ENCODE results near the gene FARP2. TPM values are rescaled to one million over a fixed set of nuclear protein-coding genes. Genes with fewer than 3 reads are reported as not detected.

FARP2 gene
- total and polyA plus RNA-seq, 2 of the 4 experiments (the other 2 are of a cell fraction), result 17.1 to 30.8 TPM

DNA sequence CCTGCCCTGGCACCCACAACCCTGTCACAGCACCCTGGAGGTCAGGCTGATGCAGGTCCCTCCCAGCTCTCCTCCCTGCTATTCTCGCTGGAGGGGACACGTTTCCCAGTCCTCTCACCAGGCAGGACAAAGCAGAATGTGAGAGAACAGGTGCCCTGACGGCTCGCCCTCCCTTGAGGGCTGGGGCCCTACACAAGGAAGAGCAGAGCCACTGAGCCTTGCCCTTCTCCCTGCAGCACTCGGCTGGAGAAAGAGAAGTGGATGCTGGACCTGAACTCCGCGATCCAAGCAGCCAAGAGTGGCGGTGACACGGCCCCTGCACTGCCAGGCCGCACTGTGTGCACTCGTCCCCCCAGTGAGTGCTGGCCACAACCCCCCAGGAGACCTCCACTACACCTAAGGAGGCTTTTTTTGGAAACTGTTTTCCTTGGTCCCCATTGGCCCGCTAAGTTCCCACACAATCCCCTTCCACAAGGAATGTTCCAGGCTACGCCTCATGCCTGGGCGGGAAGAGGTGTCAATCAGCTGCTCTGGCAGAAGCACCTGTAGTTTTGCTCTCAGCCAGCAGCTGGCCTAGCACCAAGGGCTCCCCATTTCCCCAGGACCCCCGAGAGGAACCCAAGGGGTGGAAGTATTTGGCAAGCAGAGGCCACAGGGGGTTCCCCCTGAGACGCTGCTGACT is 134.9 kb downstream of the FARP2 start:
- Histone ChIP-seq H2AK9ac (replicated peaks; ENCODE audit: low read depth, low read length, poor library complexity) (peak overlapping the region; percentile 71), H3K4me3 (ENCODE audit: insufficient read depth, low read depth, low read length) (no peak overlapping the region), H2BK120ac (ENCODE audit: low read depth, low read length) (no peak overlapping the region), H2AK5ac (ENCODE audit: low read depth, low read length) (no peak overlapping the region), H3K4ac (ENCODE audit: low read depth, low read length) (no peak overlapping the region), H3K4me1 (ENCODE audit: control insufficient read depth, insufficient read depth, low read length) (0 out of 2 replicates have a peak, but pooled peaks cover 2% of the 10 kb centered on the region), H3K9ac (ENCODE audit: low read depth, low read length) (no peak overlapping the region), H3K27me3 (ENCODE audit: control insufficient read depth, insufficient read depth, low read length) (no peaks in the 10 kb centered on the region), H3K9me1 (ENCODE audit: insufficient read depth, low read length) (peaks cover 14% of the 10 kb centered on the region; the same call in 1 of the 2 replicates), H3K27ac (ENCODE audit: insufficient read depth, low read length) (no peak overlapping the region), H4K20me1 (ENCODE audit: insufficient read depth, low read length) (peaks cover 3% of the 10 kb centered on the region; the same call in 1 of the 2 replicates), H2BK20ac (ENCODE audit: low read depth, low read length) (no peak overlapping the region), H3K79me1 (ENCODE audit: low read depth in 1 of 2, low read length in 2 of 2) (peaks cover 0 to 9% of the 10 kb centered on the region in 2 experiments; a peak in 1 of 4 replicates), H3K56ac (ENCODE audit: extremely low read depth, insufficient read depth, low read length) (no peak overlapping the region), H3K36me3 (ENCODE audit: control insufficient read depth, insufficient read depth, low read length) (peaks cover 28% of the 10 kb centered on the region), H3K18ac (ENCODE audit: low read depth, low read length) (no peak overlapping the region), H3K23ac (ENCODE audit: low read depth, low read length) (no peak overlapping the region), H3K14ac (replicated peaks; ENCODE audit: low read depth, low read length) (no peak overlapping the region), H2BK5ac (ENCODE audit: low read depth, low read length, poor library complexity, severe bottlenecking) (no peak overlapping the region), H4K8ac (ENCODE audit: low read depth in 2 of 2, low read length in 2 of 2) (no peak overlapping the region), H2AFZ (replicated peaks; ENCODE audit: low read length, poor library complexity) (peak overlapping the region; percentile 37), H4K91ac (ENCODE audit: insufficient read depth, low read depth, low read length) (no peak overlapping the region), H3K9me3 (ENCODE audit: control insufficient read depth, insufficient read depth, low read length) (no peaks in the 10 kb centered on the region), H3K4me2 (ENCODE audit: low read depth, low read length) (no peak overlapping the region), H4K5ac (ENCODE audit: low read depth, low read length) (no peak overlapping the region), H2BK15ac (ENCODE audit: low read depth, low read length) (no peak overlapping the region)
- CTCF ChIA-PET, result interaction anchor here (0.6 kb wide), 1 partner anchor 151 kb away, joined by 3 read pairs; no protein-coding TSS in a partner anchor
- dilution Hi-C loops (cut with HindIII; ENCODE audit: low sequenced_read_pairs, unreplicated experiment) (no loop called here), intact Hi-C loops (cut with micrococcal nuclease) (no loop called here), in situ Hi-C loops (cut with MboI; ENCODE audit: low sequenced_read_pairs) (no loop called here)
- WGBS, 2 experiments (ENCODE audit: extremely low coverage in 2 of 2, insufficient read length in 1 of 2), result 83% methylated on average over 7 of the region's 16 CpGs; no CpG with 5 or more reads in 1 of the 2 experiments
- POLR2A ChIA-PET (ENCODE audit: unreplicated experiment), result no interaction called here
- no TSS peak for BruUV-seq (replicated peaks)
- ATAC-seq (ENCODE audit: low read depth), result peak; percentile 7; the same call in 1 of the 2 replicates
- DNase-seq, result no peak
- no peak for TF ChIP-seq RFX5 (IDR thresholded peaks at IDR 0.05; ENCODE audit: low read depth, low read length)
- TF ChIP-seq CEBPB (IDR thresholded peaks at IDR 0.05; ENCODE audit: low read depth, low read length), result no peak
- TF ChIP-seq CHD1 (IDR thresholded peaks at IDR 0.05; ENCODE audit: low read depth, low read length), result no peak
- TF ChIP-seq SMC3 (IDR thresholded peaks at IDR 0.05; ENCODE audit: low read depth, low read length), result no peak
- TF ChIP-seq RCOR1 (IDR thresholded peaks at IDR 0.05; ENCODE audit: insufficient replicate concordance, low read length), result no peak
- TF ChIP-seq FOS (IDR thresholded peaks at IDR 0.05; ENCODE audit: low read depth, low read length), result no peak
- no peak for TF ChIP-seq MAFK (IDR thresholded peaks at IDR 0.05; ENCODE audit: low read depth, low read length)
- TF ChIP-seq POLR2A (IDR thresholded peaks at IDR 0.05; ENCODE audit: low read depth, low read length), result no peak
- TF ChIP-seq, protein P1, sequence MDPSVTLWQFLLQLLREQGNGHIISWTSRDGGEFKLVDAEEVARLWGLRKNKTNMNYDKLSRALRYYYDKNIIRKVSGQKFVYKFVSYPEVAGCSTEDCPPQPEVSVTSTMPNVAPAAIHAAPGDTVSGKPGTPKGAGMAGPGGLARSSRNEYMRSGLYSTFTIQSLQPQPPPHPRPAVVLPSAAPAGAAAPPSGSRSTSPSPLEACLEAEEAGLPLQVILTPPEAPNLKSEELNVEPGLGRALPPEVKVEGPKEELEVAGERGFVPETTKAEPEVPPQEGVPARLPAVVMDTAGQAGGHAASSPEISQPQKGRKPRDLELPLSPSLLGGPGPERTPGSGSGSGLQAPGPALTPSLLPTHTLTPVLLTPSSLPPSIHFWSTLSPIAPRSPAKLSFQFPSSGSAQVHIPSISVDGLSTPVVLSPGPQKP (IDR thresholded peaks at IDR 0.05; ENCODE audit: borderline replicate concordance, low read depth, low read length), result no peak
- TF ChIP-seq NFE2L2 (IDR thresholded peaks at IDR 0.05; ENCODE audit: low read depth, low read length), result no peak
- TF ChIP-seq, protein P2, sequence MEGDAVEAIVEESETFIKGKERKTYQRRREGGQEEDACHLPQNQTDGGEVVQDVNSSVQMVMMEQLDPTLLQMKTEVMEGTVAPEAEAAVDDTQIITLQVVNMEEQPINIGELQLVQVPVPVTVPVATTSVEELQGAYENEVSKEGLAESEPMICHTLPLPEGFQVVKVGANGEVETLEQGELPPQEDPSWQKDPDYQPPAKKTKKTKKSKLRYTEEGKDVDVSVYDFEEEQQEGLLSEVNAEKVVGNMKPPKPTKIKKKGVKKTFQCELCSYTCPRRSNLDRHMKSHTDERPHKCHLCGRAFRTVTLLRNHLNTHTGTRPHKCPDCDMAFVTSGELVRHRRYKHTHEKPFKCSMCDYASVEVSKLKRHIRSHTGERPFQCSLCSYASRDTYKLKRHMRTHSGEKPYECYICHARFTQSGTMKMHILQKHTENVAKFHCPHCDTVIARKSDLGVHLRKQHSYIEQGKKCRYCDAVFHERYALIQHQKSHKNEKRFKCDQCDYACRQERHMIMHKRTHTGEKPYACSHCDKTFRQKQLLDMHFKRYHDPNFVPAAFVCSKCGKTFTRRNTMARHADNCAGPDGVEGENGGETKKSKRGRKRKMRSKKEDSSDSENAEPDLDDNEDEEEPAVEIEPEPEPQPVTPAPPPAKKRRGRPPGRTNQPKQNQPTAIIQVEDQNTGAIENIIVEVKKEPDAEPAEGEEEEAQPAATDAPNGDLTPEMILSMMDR (conservative IDR thresholded peaks at IDR 0.05; ENCODE audit: low read depth, low read length), result no peak
- TF ChIP-seq MXI1 (IDR thresholded peaks at IDR 0.05; ENCODE audit: borderline replicate concordance, low read depth, low read length), result no peak
- no peak for TF ChIP-seq RAD21 (IDR thresholded peaks at IDR 0.05; ENCODE audit: low read length)
- no peak for TF ChIP-seq MAZ (IDR thresholded peaks at IDR 0.05; ENCODE audit: borderline replicate concordance, low read depth, low read length)
- TF ChIP-seq BHLHE40 (IDR thresholded peaks at IDR 0.05; ENCODE audit: low read depth, low read length), result no peak

Data from IMR-90 (cell line).